Measurements from ENCODE around the gene PADI2. TPM values are rescaled to one million over a fixed set of nuclear protein-coding genes. Genes with fewer than 3 reads are reported as not detected.

PADI2 gene
- total and polyA plus RNA-seq, 2 of the 8 experiments (the other 6 are each of a cell fraction or from before 2014, with no cell fraction given), result 1.6 to 7.5 TPM

DNA sequence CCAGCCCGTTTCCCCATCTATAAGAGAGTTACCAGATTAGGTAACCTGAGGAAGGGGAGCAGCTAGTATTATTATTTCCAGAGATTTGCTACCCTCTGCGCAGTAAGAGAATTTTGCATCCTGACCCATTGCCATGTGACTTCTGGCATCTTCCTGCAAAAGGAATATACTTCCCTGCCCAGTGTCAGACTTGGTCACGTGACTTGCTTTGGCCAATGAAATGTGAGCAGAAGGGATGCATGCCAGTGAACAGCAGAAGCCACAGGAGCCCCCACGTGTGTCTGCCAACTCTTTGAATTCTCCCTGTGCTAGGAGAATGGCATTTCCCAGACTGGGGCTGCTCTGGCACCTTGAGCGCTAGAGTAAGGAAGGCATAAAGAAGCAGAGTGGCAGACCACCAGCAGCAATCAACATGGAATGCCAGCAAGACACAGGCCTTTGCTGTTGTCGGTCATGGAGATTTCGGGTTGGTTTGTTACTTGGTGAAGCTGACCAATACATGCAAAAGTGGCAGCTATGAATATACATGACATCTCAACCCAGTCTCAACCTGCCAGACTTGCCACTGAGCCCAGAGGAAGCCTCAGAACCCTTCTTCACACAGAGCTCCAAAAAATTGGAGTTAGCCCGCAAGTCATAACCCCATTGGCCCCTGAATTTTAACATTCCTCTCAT is 39.0 kb downstream of the PADI2 start (continued):
- no peak for TF ChIP-seq CHD7 (IDR thresholded peaks at IDR 0.05; ENCODE audit: insufficient replicate concordance, low read length)
- TF ChIP-seq SIRT6 (IDR thresholded peaks at IDR 0.05; ENCODE audit: low read length), result no peak
- no peak for TF ChIP-seq JUND (IDR thresholded peaks at IDR 0.05; ENCODE audit: low read length)
- TF ChIP-seq RBBP5 (IDR thresholded peaks at IDR 0.05; ENCODE audit: borderline replicate concordance, low read depth, low read length), result no peak
